ENCODE results near the gene TXNDC17. TPM values are rescaled to one million over a fixed set of nuclear protein-coding genes. Genes with fewer than 3 reads are reported as not detected.

Gene TXNDC17
- total RNA-seq, 1 donor from 2014 or later, result 94.0 TPM

GRCh38 chr17:6610011-6610410 is 30.8 kb upstream of the TXNDC17 start:
- Mint-ChIP-seq H3K27me3 (ENCODE audit: insufficient read depth) (no peaks in the 10 kb centered on the region), H3K27ac (no peak overlapping the region), H3K4me3 (no peak overlapping the region), H3K36me3 (ENCODE audit: low read depth) (peaks cover 20% of the 10 kb centered on the region), H3K9me3 (no peaks in the 10 kb centered on the region), H3K4me1 (ENCODE audit: low read depth) (peaks cover 6% of the 10 kb centered on the region)
- intact Hi-C loops (cut with micrococcal nuclease), result no loop called here
- DNase-seq (ENCODE audit: low spot score), result no peak

GRCh38 chr17:6611231-6611630 is 29.6 kb upstream of the TXNDC17 start:
- H3K27me3 Mint-ChIP-seq (ENCODE audit: insufficient read depth), result no peaks in the 10 kb centered on the region
- no peak overlapping the region for H3K4me3 Mint-ChIP-seq
- peaks cover 6% of the 10 kb centered on the region for H3K4me1 Mint-ChIP-seq (ENCODE audit: low read depth)
- H3K36me3 Mint-ChIP-seq (ENCODE audit: low read depth), result peaks cover 14% of the 10 kb centered on the region
- DNase-seq (ENCODE audit: low spot score), result no peak
- no peak overlapping the region for H3K27ac Mint-ChIP-seq
- H3K9me3 Mint-ChIP-seq, result no peaks in the 10 kb centered on the region
- intact Hi-C loops (cut with micrococcal nuclease), result no loop called here

GRCh38 chr17:6623941-6624340 is 16.9 kb upstream of the TXNDC17 start:
- intact Hi-C loops (cut with micrococcal nuclease), result no loop called here
- peaks cover 16% of the 10 kb centered on the region for H3K36me3 Mint-ChIP-seq (ENCODE audit: low read depth)
- no peaks in the 10 kb centered on the region for H3K27me3 Mint-ChIP-seq (ENCODE audit: insufficient read depth)
- no peaks in the 10 kb centered on the region for H3K4me1 Mint-ChIP-seq (ENCODE audit: low read depth)
- no peak overlapping the region for H3K27ac Mint-ChIP-seq
- no peak for DNase-seq (ENCODE audit: low spot score)
- no peak overlapping the region for H3K4me3 Mint-ChIP-seq
- H3K9me3 Mint-ChIP-seq, result no peaks in the 10 kb centered on the region

GRCh38 chr17:6626616-6627015 is 14.2 kb upstream of the TXNDC17 start:
- Mint-ChIP-seq H3K4me3 (no peak overlapping the region), H3K27me3 (ENCODE audit: insufficient read depth) (no peaks in the 10 kb centered on the region), H3K9me3 (no peaks in the 10 kb centered on the region), H3K36me3 (ENCODE audit: low read depth) (peaks cover 23% of the 10 kb centered on the region), H3K27ac (no peak overlapping the region), H3K4me1 (ENCODE audit: low read depth) (no peaks in the 10 kb centered on the region)
- DNase-seq (ENCODE audit: low spot score), result no peak
- intact Hi-C loops (cut with micrococcal nuclease), result no loop called here

- peaks cover 23% of the 10 kb centered on the region for H3K36me3 Mint-ChIP-seq (ENCODE audit: low read depth)
- intact Hi-C loops (cut with micrococcal nuclease), result no loop called here
- H3K4me1 Mint-ChIP-seq (ENCODE audit: low read depth), result no peaks in the 10 kb centered on the region
- no peak overlapping the region for H3K27ac Mint-ChIP-seq
- H3K27me3 Mint-ChIP-seq (ENCODE audit: insufficient read depth), result no peaks in the 10 kb centered on the region
- H3K4me3 Mint-ChIP-seq, result no peak overlapping the region
- DNase-seq (ENCODE audit: low spot score), result no peak
- H3K9me3 Mint-ChIP-seq, result no peaks in the 10 kb centered on the region
Measured at GRCh38 chr17:6627019-6627418, 13.8 kb upstream of the TXNDC17 start.

GRCh38 chr17:6630390-6630789 is 10.5 kb upstream of the TXNDC17 start:
- no peaks in the 10 kb centered on the region for H3K4me1 Mint-ChIP-seq (ENCODE audit: low read depth)
- no peak overlapping the region for H3K27ac Mint-ChIP-seq
- H3K4me3 Mint-ChIP-seq, result no peak overlapping the region
- H3K36me3 Mint-ChIP-seq (ENCODE audit: low read depth), result peaks cover 30% of the 10 kb centered on the region
- H3K27me3 Mint-ChIP-seq (ENCODE audit: insufficient read depth), result no peaks in the 10 kb centered on the region
- intact Hi-C loops (cut with micrococcal nuclease), result no loop called here
- H3K9me3 Mint-ChIP-seq, result no peaks in the 10 kb centered on the region
- no peak for DNase-seq (ENCODE audit: low spot score)

- intact Hi-C loops (cut with micrococcal nuclease), result no loop called here
- Mint-ChIP-seq H3K9me3 (no peaks in the 10 kb centered on the region), H3K27ac (no peak overlapping the region), H3K4me3 (no peak overlapping the region), H3K27me3 (ENCODE audit: insufficient read depth) (no peaks in the 10 kb centered on the region), H3K36me3 (ENCODE audit: low read depth) (peaks cover 28% of the 10 kb centered on the region), H3K4me1 (ENCODE audit: low read depth) (no peaks in the 10 kb centered on the region)
- DNase-seq (ENCODE audit: low spot score), result no peak
Measured at GRCh38 chr17:6632530-6632929, 8.3 kb upstream of the TXNDC17 start.

- no peaks in the 10 kb centered on the region for H3K27me3 Mint-ChIP-seq (ENCODE audit: insufficient read depth)
- H3K36me3 Mint-ChIP-seq (ENCODE audit: low read depth), result peaks cover 28% of the 10 kb centered on the region
- H3K4me1 Mint-ChIP-seq (ENCODE audit: low read depth), result peaks cover 5% of the 10 kb centered on the region
- no peaks in the 10 kb centered on the region for H3K9me3 Mint-ChIP-seq
- no peak for DNase-seq (ENCODE audit: low spot score)
- no peak overlapping the region for H3K27ac Mint-ChIP-seq
- intact Hi-C loops (cut with micrococcal nuclease), result no loop called here
- H3K4me3 Mint-ChIP-seq, result no peak overlapping the region
Measured at GRCh38 chr17:6633263-6633662, 7.6 kb upstream of the TXNDC17 start.

GRCh38 chr17:6636105-6636504 is 4.8 kb upstream of the TXNDC17 start:
- peaks cover 23% of the 10 kb centered on the region for H3K36me3 Mint-ChIP-seq (ENCODE audit: low read depth)
- H3K27ac Mint-ChIP-seq, result no peak overlapping the region
- DNase-seq (ENCODE audit: low spot score), result no peak
- intact Hi-C loops (cut with micrococcal nuclease), result no loop called here
- no peaks in the 10 kb centered on the region for H3K9me3 Mint-ChIP-seq
- no peak overlapping the region for H3K4me3 Mint-ChIP-seq
- H3K27me3 Mint-ChIP-seq (ENCODE audit: insufficient read depth), result no peaks in the 10 kb centered on the region
- H3K4me1 Mint-ChIP-seq (ENCODE audit: low read depth), result peaks cover 18% of the 10 kb centered on the region

- Mint-ChIP-seq H3K4me1 (ENCODE audit: low read depth) (peaks cover 24% of the 10 kb centered on the region), H3K4me3 (no peak overlapping the region), H3K27ac (no peak overlapping the region), H3K36me3 (ENCODE audit: low read depth) (peaks cover 21% of the 10 kb centered on the region), H3K27me3 (ENCODE audit: insufficient read depth) (no peaks in the 10 kb centered on the region), H3K9me3 (no peaks in the 10 kb centered on the region)
- intact Hi-C loops (cut with micrococcal nuclease), result no loop called here
- no peak for DNase-seq (ENCODE audit: low spot score)
Measured at GRCh38 chr17:6636616-6637457, 4.0 kb upstream of the TXNDC17 start.

GRCh38 chr17:6637458-6637840 is 3.4 kb upstream of the TXNDC17 start:
- Mint-ChIP-seq H3K4me3 (no peak overlapping the region), H3K27me3 (ENCODE audit: insufficient read depth) (no peaks in the 10 kb centered on the region), H3K27ac (no peak overlapping the region), H3K9me3 (no peaks in the 10 kb centered on the region), H3K36me3 (ENCODE audit: low read depth) (peaks cover 21% of the 10 kb centered on the region), H3K4me1 (ENCODE audit: low read depth) (peaks cover 30% of the 10 kb centered on the region)
- DNase-seq (ENCODE audit: low spot score), result no peak
- intact Hi-C loops (cut with micrococcal nuclease), result no loop called here

- DNase-seq (ENCODE audit: low spot score), result no peak
- peak overlapping the region; percentile 97 for H3K4me3 Mint-ChIP-seq
Measured at GRCh38 chr17:6638046-6638908, 2.6 kb upstream of the TXNDC17 start.

GRCh38 chr17:6639014-6639585 is 1.8 kb upstream of the TXNDC17 start:
- H3K27me3 Mint-ChIP-seq (ENCODE audit: insufficient read depth), result no peaks in the 10 kb centered on the region
- intact Hi-C loops (cut with micrococcal nuclease), result no loop called here
- peak overlapping the region; percentile 97 for H3K4me3 Mint-ChIP-seq
- peaks cover 47% of the 10 kb centered on the region for H3K4me1 Mint-ChIP-seq (ENCODE audit: low read depth)
- no peak for DNase-seq (ENCODE audit: low spot score)
- peak overlapping the region; percentile 72 for H3K27ac Mint-ChIP-seq
- no peaks in the 10 kb centered on the region for H3K9me3 Mint-ChIP-seq
- H3K36me3 Mint-ChIP-seq (ENCODE audit: low read depth), result peaks cover 27% of the 10 kb centered on the region

More at GRCh38 chr17:6638046-6638908, 2.6 kb upstream of the TXNDC17 start:
- H3K36me3 Mint-ChIP-seq (ENCODE audit: low read depth), result peaks cover 24% of the 10 kb centered on the region
- H3K4me1 Mint-ChIP-seq (ENCODE audit: low read depth), result peaks cover 39% of the 10 kb centered on the region
- no peak overlapping the region for H3K27ac Mint-ChIP-seq
- intact Hi-C loops (cut with micrococcal nuclease), result no loop called here
- H3K27me3 Mint-ChIP-seq (ENCODE audit: insufficient read depth), result no peaks in the 10 kb centered on the region
- no peaks in the 10 kb centered on the region for H3K9me3 Mint-ChIP-seq

Data from activated T-helper 1 cell treated with anti-CD3 and anti-CD28 coated beads, Interleukin-12 subunit alpha, Interleukin-12 subunit beta, Interleukin-2, Interleukin-4 antibody, amounts not matched to agents 30 ng/mL and 10 ng/mL and 1 ng/mL, durations not matched to agents 14 hours and 24 hours and 36 hours (primary cell).